Lung microvascular endothelial cell (primary cell): ENCODE data around the gene NRK. TPM values are rescaled to one million over a fixed set of nuclear protein-coding genes. Genes with fewer than 3 reads are reported as not detected.
A peak's percentile ranks its signal among the peaks of the same experiment; 100 is the strongest.
"Not testable (repeated sequence)": the region's sequence is repeated elsewhere in the genome, so short reads cannot be mapped to it uniquely, and the experiment has no call there.

Experiments
- DNase-seq, 2 donors: peaks; one replicate each; pipeline versions ENCODE4 v3.0.0 to v3.0.0-alpha.2; 2010; ENCODE audit warnings: low read depth in 2 of 2
- total RNA-seq: library from RNA; depleted of rRNA; stranded (reverse); fragments of >200 nt; gene quantifications from 2 replicates; pipeline ENCODE4 v1.2.1, GENCODE V29; 2014

Gene NRK
- under 0.01 and 0.20 TPM in 2 replicates for total RNA-seq

- peak in 1 of 2 donors; percentile 8 for DNase-seq
Measured at GRCh38 chrX:105822138-105823091, at the start of gene NRK. TSS of gene NRK (plus strand) at chrX:105822539. CDS start at chrX:105822846, 307 bp downstream.

- DNase-seq = no peak
Measured at GRCh38 chrX:105773801-105774200, 48.5 kb upstream of the NRK start.

GRCh38 chrX:105775679-105776078, 46.7 kb upstream of the NRK start:
- no peak for DNase-seq

GRCh38 chrX:105781804-105782203, 40.5 kb upstream of the NRK start:
- DNase-seq = no peak

- DNase-seq = not testable (repeated sequence)
Measured at GRCh38 chrX:105796877-105797276, 25.5 kb upstream of the NRK start.

GRCh38 chrX:105803891-105804290, 18.4 kb upstream of the NRK start:
- no peak for DNase-seq

GRCh38 chrX:105805655-105806054, 16.7 kb upstream of the NRK start:
- not testable (repeated sequence) for DNase-seq

- DNase-seq = no peak
Measured at GRCh38 chrX:105816517-105816916, 5.8 kb upstream of the NRK start.

- no peak for DNase-seq
Measured at GRCh38 chrX:105820247-105820646, 2.1 kb upstream of the NRK start.

- DNase-seq = peak in 1 of 2 donors; percentile 10
Measured at GRCh38 chrX:105821471-105822121, 743 bp upstream of the NRK start.

GRCh38 chrX:105823092-105823455, 735 bp downstream of the NRK start:
- DNase-seq = no peak

GRCh38 chrX:105829011-105829410, 6.7 kb downstream of the NRK start:
- DNase-seq = peak in 1 of 2 donors; percentile 36

GRCh38 chrX:105837232-105837631, 14.9 kb downstream of the NRK start:
- peak in 1 of 2 donors; percentile 90 for DNase-seq

GRCh38 chrX:105845631-105846030, 23.3 kb downstream of the NRK start:
- no peak for DNase-seq

- DNase-seq = not testable (repeated sequence)
Measured at GRCh38 chrX:105850100-105850499, 27.8 kb downstream of the NRK start.

GRCh38 chrX:105865709-105866108, 43.4 kb downstream of the NRK start:
- no peak for DNase-seq

GRCh38 chrX:105869701-105870100, 47.4 kb downstream of the NRK start:
- no peak for DNase-seq

- DNase-seq = no peak
Measured at GRCh38 chrX:105870445-105870844, 48.1 kb downstream of the NRK start.

- no peak for DNase-seq
Measured at GRCh38 chrX:105872941-105873340, 50.6 kb downstream of the NRK start.

GRCh38 chrX:105874790-105875189, 52.5 kb downstream of the NRK start:
- DNase-seq = no peak

GRCh38 chrX:105876658-105877057, 54.3 kb downstream of the NRK start:
- DNase-seq = peak; percentile 5 to 29

- DNase-seq = no peak
Measured at GRCh38 chrX:105880491-105880890, 58.2 kb downstream of the NRK start.
